GM12878 (cell line): ENCODE data around the gene POFUT2.

Experiments used
- ATF2 ChIP-seq: IDR thresholded peaks from 2 replicates; pipeline ENCODE4 v1.6.1; 2012; ENCODE audit warnings: low read length, inconsistent platforms
- CTCF ChIP-seq, 3 experiments: IDR thresholded peaks in 2 of 3; conservative IDR thresholded peaks in 1 of 3; 2 replicates each; pipeline ENCODE4 v1.5.1; 2011; ENCODE audit warnings: low read depth in 3 of 3, low read length in 3 of 3, mild to moderate bottlenecking in 3 of 3, control low read depth in 2 of 3, moderate library complexity in 2 of 3, inconsistent platforms in 1 of 3, mixed read lengths in 1 of 3; ENCODE audit not compliant: control insufficient read depth in 2 of 3, insufficient read depth in 1 of 3; ENCODE audit errors: extremely low read depth in 1 of 3
- EZH2 ChIP-seq: IDR thresholded peaks from 2 replicates; pipeline ENCODE4 v1.6.1; 2012; ENCODE audit warnings: low read depth, mild to moderate bottlenecking, control low read depth, inconsistent platforms, low read length, borderline replicate concordance; ENCODE audit not compliant: control insufficient read depth
- PKNOX1 ChIP-seq: fragments of 450-650 bp; IDR thresholded peaks from 2 replicates; pipeline ENCODE4 v1.6.1; 2016; ENCODE audit warnings: mild to moderate bottlenecking
- TAF1 ChIP-seq: IDR thresholded peaks from 2 replicates; pipeline ENCODE4 v1.6.1; 2011; ENCODE audit warnings: mild to moderate bottlenecking, low read depth, low read length, borderline replicate concordance
- ZBTB33 ChIP-seq: fragments of 450-650 bp; IDR thresholded peaks from 2 replicates; pipeline ENCODE4 v1.6.1; 2017; ENCODE audit warnings: mild to moderate bottlenecking
- ZZZ3 ChIP-seq: IDR thresholded peaks from 2 replicates; pipeline ENCODE4 v1.6.1; 2011; ENCODE audit warnings: low read depth; ENCODE audit not compliant: control insufficient read depth, insufficient read length
- TF ChIP-seq, protein P1 (sequence below): fragments of 450-650 bp; IDR thresholded peaks from 2 replicates; pipeline ENCODE4 v1.6.1; 2016; ENCODE audit warnings: mild to moderate bottlenecking, moderate library complexity, borderline replicate concordance
- TF ChIP-seq, protein P2 (sequence below): IDR thresholded peaks from 2 replicates; pipeline ENCODE4 v1.6.1; 2011; ENCODE audit warnings: low read depth, low read length, improper control_type of control experiment, borderline replicate concordance

DNA sequence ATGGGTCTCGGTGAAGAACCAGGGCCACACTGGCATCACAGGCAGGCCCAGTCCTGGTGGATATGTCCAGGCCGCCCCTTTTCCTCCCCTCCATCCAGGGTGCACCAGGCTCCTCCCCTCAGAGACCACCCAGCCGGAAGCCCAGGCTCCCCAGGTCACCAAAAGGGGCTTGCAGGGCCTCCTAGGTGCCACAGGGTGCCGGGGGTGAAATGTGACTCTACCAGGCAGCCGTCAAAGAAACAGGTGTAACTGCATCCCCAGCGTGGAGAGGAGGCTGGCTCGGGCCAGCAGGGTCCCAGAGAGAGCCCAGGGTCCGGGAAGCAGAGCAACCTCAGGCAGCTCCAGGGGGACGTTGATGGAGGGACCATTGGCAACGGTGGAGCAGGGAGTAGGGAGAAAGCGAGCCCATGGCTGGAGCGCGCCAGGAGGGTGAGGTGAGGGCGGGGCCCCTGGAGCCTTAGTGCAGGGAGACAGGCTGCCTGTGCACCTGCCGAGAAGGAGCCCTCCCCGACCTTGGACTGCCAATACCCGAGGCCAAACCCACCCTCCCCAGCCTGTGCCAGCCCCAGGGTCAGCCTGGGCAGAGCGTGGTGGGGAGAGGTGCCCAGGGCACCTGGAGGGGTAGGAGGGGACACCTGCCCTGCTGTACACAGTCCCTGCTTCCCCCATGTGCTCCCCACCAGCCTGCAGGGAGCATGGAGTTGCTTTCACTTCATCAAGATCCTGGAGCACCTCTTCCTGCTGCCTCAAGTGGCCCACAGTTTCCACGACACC is 48.3 kb upstream of the POFUT2 start:
- TF ChIP-seq, protein P1, sequence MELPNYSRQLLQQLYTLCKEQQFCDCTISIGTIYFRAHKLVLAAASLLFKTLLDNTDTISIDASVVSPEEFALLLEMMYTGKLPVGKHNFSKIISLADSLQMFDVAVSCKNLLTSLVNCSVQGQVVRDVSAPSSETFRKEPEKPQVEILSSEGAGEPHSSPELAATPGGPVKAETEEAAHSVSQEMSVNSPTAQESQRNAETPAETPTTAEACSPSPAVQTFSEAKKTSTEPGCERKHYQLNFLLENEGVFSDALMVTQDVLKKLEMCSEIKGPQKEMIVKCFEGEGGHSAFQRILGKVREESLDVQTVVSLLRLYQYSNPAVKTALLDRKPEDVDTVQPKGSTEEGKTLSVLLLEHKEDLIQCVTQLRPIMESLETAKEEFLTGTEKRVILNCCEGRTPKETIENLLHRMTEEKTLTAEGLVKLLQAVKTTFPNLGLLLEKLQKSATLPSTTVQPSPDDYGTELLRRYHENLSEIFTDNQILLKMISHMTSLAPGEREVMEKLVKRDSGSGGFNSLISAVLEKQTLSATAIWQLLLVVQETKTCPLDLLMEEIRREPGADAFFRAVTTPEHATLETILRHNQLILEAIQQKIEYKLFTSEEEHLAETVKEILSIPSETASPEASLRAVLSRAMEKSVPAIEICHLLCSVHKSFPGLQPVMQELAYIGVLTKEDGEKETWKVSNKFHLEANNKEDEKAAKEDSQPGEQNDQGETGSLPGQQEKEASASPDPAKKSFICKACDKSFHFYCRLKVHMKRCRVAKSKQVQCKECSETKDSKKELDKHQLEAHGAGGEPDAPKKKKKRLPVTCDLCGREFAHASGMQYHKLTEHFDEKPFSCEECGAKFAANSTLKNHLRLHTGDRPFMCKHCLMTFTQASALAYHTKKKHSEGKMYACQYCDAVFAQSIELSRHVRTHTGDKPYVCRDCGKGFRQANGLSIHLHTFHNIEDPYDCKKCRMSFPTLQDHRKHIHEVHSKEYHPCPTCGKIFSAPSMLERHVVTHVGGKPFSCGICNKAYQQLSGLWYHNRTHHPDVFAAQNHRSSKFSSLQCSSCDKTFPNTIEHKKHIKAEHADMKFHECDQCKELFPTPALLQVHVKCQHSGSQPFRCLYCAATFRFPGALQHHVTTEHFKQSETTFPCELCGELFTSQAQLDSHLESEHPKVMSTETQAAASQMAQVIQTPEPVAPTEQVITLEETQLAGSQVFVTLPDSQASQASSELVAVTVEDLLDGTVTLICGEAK: no peak
- TF ChIP-seq, protein P2, sequence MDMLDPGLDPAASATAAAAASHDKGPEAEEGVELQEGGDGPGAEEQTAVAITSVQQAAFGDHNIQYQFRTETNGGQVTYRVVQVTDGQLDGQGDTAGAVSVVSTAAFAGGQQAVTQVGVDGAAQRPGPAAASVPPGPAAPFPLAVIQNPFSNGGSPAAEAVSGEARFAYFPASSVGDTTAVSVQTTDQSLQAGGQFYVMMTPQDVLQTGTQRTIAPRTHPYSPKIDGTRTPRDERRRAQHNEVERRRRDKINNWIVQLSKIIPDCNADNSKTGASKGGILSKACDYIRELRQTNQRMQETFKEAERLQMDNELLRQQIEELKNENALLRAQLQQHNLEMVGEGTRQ: no peak
- no peak for TF ChIP-seq TAF1
- no peak for TF ChIP-seq ZBTB33
- no peak for TF ChIP-seq ATF2
- no peak for TF ChIP-seq ZZZ3
- TF ChIP-seq PKNOX1: no peak
- TF ChIP-seq EZH2: no peak
- no peak for TF ChIP-seq CTCF (IDR thresholded peaks at IDR 0.05 in 2 of 3, conservative IDR thresholded peaks at IDR 0.05 in 1 of 3; ENCODE audit: control insufficient read depth in 2 of 3, extremely low read depth in 1 of 3, insufficient read depth in 1 of 3, low read depth in 3 of 3, low read length in 3 of 3)
